22Rv1 (cell line): ENCODE results near the gene CCNB2.

ENCODE experiments used
- H3K27ac ChIP-seq: fragments of 450-650 bp; 2 replicates; pipeline ENCODE4 v1.5.1; 2017
- CTCF ChIP-seq: fragments of 450-650 bp; IDR thresholded peaks from 2 replicates; pipeline ENCODE4 v1.5.1; 2017; ENCODE audit warnings: mild to moderate bottlenecking
- ZFX ChIP-seq: fragments of 450-650 bp; IDR thresholded peaks from 2 replicates; pipeline ENCODE4 v1.6.1; 2017; ENCODE audit warnings: antibody characterized with exemption, borderline replicate concordance

The CCNB2 gene

DNA sequence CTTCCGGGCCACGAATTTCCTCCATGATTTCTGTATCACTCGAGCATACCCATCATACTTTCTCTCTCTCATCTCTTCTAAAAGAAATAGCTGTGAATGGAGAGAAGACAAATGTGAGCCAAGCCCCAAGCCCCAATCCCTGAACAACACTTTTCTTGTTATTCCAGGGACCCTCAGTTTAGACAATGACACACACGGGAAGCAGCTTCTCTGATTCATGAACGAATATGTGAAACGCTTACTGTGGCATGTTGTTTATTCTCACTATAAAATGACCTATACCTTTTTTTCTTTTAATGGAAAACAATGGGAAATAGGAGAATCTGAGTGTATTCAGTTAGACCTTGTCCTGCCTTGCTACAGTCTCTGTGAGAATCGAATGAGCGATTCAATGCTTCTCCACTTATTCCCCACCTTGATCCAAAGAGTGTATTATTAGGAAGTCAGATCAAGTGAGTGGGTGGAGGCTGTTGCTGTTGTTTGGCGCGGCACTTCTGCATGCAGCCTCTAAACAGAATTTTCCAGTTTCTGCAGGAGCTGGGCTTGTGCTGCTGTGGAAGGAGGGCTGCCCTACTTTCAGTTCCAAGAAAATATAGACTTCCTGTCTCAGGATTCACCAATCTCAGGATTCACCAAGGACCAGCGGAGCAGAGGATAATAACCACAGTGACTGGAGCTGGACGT, 69.3 kb downstream of the CCNB2 start:
- no peak for TF ChIP-seq ZFX
- no peak for TF ChIP-seq CTCF
- no peak overlapping the region for H3K27ac ChIP-seq
